HepG2 (cell line): ENCODE data around the gene NEDD4. TPM values are rescaled to one million over a fixed set of nuclear protein-coding genes. Genes with fewer than 3 reads are reported as not detected.

Experiments used
- HNRNPUL1 ChIP-seq: fragments of 200-400 bp; formaldehyde crosslinking; IDR thresholded peaks from 2 replicates; pipeline ENCODE4 v1.6.1; 2017; ENCODE audit warnings: low read depth, mild to moderate bottlenecking, low read length, moderate library complexity
- KAT2B ChIP-seq: fragments of 150-350 bp; IDR thresholded peaks from 2 replicates; pipeline ENCODE4 v1.6.1; 2014; ENCODE audit warnings: low read depth, low read length, borderline replicate concordance
- KDM5B ChIP-seq: sonication (generic); formaldehyde crosslinking; IDR thresholded peaks from 2 replicates; pipeline ENCODE4 v1.4.0; 2020; ENCODE audit warnings: missing genetic modification reagents, mild to moderate bottlenecking, borderline replicate concordance
- KLF11 ChIP-seq: IDR thresholded peaks from 2 replicates; pipeline ENCODE4 v1.6.1; 2016; ENCODE audit warnings: missing compliant biosample characterization
- MAFK ChIP-seq, 2 experiments: IDR thresholded peaks in 1 of 2; conservative IDR thresholded peaks in 1 of 2; 2 replicates each; pipeline ENCODE4 v1.6.1; 2011; ENCODE audit warnings: improper control_type of control experiment in 2 of 2, low read length in 2 of 2
- NFAT5 ChIP-seq: sonication (generic); formaldehyde crosslinking; IDR thresholded peaks from 2 replicates; pipeline ENCODE4 v1.4.0; 2020; ENCODE audit warnings: missing genetic modification reagents
- RBFOX2 ChIP-seq: fragments of 200-400 bp; formaldehyde crosslinking; IDR thresholded peaks from 2 replicates; pipeline ENCODE4 v1.6.1; 2017; ENCODE audit warnings: low read depth, mild to moderate bottlenecking, low read length
- SMARCC2 ChIP-seq: fragments of 450-650 bp; IDR thresholded peaks from 2 replicates; pipeline ENCODE4 v1.6.1; 2017; ENCODE audit warnings: antibody characterized with exemption, mild to moderate bottlenecking
- TAF1 ChIP-seq: sonication (generic); formaldehyde crosslinking; IDR thresholded peaks from 2 replicates; pipeline ENCODE4 v1.4.0; 2020; ENCODE audit warnings: missing genetic modification reagents
- ZNF180 ChIP-seq: sonication (generic); formaldehyde crosslinking; IDR thresholded peaks from 2 replicates; pipeline ENCODE4 v1.4.0; 2020; ENCODE audit warnings: low read depth, missing genetic modification reagents, borderline replicate concordance
- ZNF225 ChIP-seq: sonication (generic); formaldehyde crosslinking; IDR thresholded peaks from 2 replicates; pipeline ENCODE4 v1.4.0; 2020; ENCODE audit warnings: mild to moderate bottlenecking, missing genetic modification reagents
- ZNF260 ChIP-seq: sonication (generic); formaldehyde crosslinking; IDR thresholded peaks from 2 replicates; pipeline ENCODE4 v1.4.0; 2020; ENCODE audit warnings: missing genetic modification reagents, low read depth, mild to moderate bottlenecking, borderline replicate concordance
- ZNF280B ChIP-seq: sonication (generic); formaldehyde crosslinking; IDR thresholded peaks from 2 replicates; pipeline ENCODE4 v1.5.0; 2020; ENCODE audit warnings: missing genetic modification reagents, mild to moderate bottlenecking, borderline replicate concordance
- ZNF615 ChIP-seq: sonication (generic); formaldehyde crosslinking; IDR thresholded peaks from 2 replicates; pipeline ENCODE4 v1.5.0; 2020; ENCODE audit warnings: mild to moderate bottlenecking, missing genetic modification reagents, borderline replicate concordance
- ZNF691 ChIP-seq: sonication (generic); formaldehyde crosslinking; IDR thresholded peaks from 2 replicates; pipeline ENCODE4 v1.4.0; 2020; ENCODE audit warnings: missing genetic modification reagents, low read depth, mild to moderate bottlenecking, borderline replicate concordance
- ZNF850 ChIP-seq: sonication (generic); formaldehyde crosslinking; conservative IDR thresholded peaks from 2 replicates; pipeline ENCODE4 v1.9.0; 2021; ENCODE audit warnings: mild to moderate bottlenecking, missing genetic modification reagents
- ZSCAN31 ChIP-seq: sonication (generic); formaldehyde crosslinking; IDR thresholded peaks from 2 replicates; pipeline ENCODE4 v1.5.0; 2020; ENCODE audit warnings: low read depth, mild to moderate bottlenecking, missing genetic modification reagents
- polyA plus RNA-seq, 8 experiments: library from polyadenylated mRNA; depleted of rRNA in 3 of 8; stranded (reverse) in 7 of 8; unstranded in 1 of 8; fragments of >200 nt; fragmentation: Illumina TruSeq in 4 of 8; extraction: Trizol in 4 of 8; gene quantifications; 2 replicates each; pipeline versions ENCODE4 v1.2.1 to v1.2.3, GENCODE V29; 2011 to 2016; ENCODE audit warnings: low read depth in 4 of 8, missing spikeins in 1 of 8, mixed read lengths in 1 of 8; ENCODE audit not compliant: insufficient read depth in 1 of 8
- total RNA-seq, 5 experiments: library from RNA; depleted of rRNA; stranded (reverse); fragments of >200 nt; fragmentation: Illumina TruSeq; extraction: Trizol; gene quantifications; 2 replicates each; pipeline ENCODE4 v1.2.3, GENCODE V29; 2016; ENCODE audit warnings: low read depth in 1 of 5
- TF ChIP-seq, protein P1 (sequence below): IDR thresholded peaks from 2 replicates; pipeline ENCODE4 v1.6.1; 2016

NEDD4 gene
- total and polyA plus RNA-seq, 2 of the 13 experiments (the other 11 are each of a cell fraction or from before 2014, with no cell fraction given), result 10.4 to 13.0 TPM

DNA sequence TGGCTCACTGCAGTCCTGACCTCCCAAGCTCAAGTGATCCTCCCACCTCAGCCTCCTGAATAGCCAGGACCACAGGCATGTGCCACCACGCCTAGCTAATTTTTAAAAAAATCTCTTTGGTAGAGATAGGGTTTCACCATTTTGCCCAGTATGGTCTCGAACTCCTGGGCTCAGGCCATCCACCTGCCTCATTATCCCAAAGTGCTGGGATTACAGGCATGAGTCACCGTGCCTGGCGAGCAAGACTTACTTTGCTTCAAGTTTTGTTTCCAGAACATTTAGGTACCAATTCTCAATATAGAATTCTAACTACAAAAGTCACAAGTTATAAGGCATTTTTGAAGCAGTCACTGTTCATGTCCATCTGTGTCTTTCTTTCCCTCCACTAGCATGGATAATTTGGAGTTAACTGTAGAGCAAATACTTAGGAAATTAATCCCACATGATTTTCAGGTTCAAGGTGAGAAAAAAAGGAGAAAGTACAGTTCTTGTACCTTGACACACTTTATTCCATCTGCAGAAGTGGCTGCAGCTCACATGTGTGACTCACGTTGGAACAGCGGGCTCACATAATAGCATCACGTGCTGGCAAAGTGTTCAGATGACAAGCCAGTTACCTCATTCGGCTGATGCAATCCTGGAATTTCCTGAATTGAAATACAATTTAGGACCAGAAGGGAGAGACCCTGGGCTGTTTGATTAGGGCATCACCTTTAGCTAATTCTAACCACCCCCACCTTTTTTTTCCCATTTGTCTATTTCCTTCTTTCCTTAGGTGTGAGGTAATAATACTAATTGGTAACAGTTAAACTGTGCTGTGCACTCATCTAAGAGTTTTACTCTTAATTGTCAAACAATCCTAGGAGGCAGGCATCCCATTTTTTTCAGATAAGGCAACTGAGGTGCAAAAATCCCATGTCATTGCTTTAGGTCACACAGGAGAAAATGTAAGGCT is 46.9 kb upstream of the NEDD4 start (continued):
- no peak for TF ChIP-seq ZNF850 (CRISPR knock-in tag)
- no peak for TF ChIP-seq ZNF260 (CRISPR knock-in tag)
- no peak for TF ChIP-seq ZNF180 (CRISPR knock-in tag)
- no peak for TF ChIP-seq ZNF615 (CRISPR knock-in tag)
- no peak; the same call in 1 of the 2 replicates for TF ChIP-seq ZNF691
- TF ChIP-seq NFAT5 (CRISPR knock-in tag), result no peak
- no peak for TF ChIP-seq ZSCAN31 (CRISPR knock-in tag)
- TF ChIP-seq ZNF280B (CRISPR knock-in tag), result no peak
- TF ChIP-seq ZNF225 (CRISPR knock-in tag), result no peak
- no peak for TF ChIP-seq MAFK (conservative IDR thresholded peaks at IDR 0.05 in 1 of 2, IDR thresholded peaks at IDR 0.05 in 1 of 2; ENCODE audit: low read length in 2 of 2)
- no peak for TF ChIP-seq SMARCC2
- TF ChIP-seq KLF11 (CRISPR knock-in tag), result no peak
- no peak for TF ChIP-seq KDM5B
- no peak for TF ChIP-seq RBFOX2
- no peak for TF ChIP-seq HNRNPUL1
- TF ChIP-seq, protein P1, sequence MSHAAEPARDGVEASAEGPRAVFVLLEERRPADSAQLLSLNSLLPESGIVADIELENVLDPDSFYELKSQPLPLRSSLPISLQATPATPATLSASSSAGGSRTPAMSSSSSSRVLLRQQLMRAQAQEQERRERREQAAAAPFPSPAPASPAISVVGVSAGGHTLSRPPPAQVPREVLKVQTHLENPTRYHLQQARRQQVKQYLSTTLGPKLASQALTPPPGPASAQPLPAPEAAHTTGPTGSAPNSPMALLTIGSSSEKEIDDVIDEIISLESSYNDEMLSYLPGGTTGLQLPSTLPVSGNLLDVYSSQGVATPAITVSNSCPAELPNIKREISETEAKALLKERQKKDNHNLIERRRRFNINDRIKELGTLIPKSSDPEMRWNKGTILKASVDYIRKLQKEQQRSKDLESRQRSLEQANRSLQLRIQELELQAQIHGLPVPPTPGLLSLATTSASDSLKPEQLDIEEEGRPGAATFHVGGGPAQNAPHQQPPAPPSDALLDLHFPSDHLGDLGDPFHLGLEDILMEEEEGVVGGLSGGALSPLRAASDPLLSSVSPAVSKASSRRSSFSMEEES (CRISPR knock-in tag), result peak; percentile 96
- TF ChIP-seq KAT2B, result no peak
- no peak for TF ChIP-seq TAF1 (CRISPR knock-in tag)
